DLD1 (cell line): ENCODE measurements around the gene CEBPG.

Experiments used
- in situ Hi-C: cut with HindIII; loops from 2 replicates; pipeline ENCODE4 v1.10.0; 2017; ENCODE audit warnings: low sequenced_read_pairs

CEBPG gene

GRCh38 chr19:33381101-33381500, 7.6 kb downstream of the CEBPG start:
- in situ Hi-C loops = no loop called here

- in situ Hi-C loops = no loop called here
Observed at GRCh38 chr19:33382006-33382405, 8.5 kb downstream of the CEBPG start.

- in situ Hi-C loops = no loop called here
Observed at GRCh38 chr19:33382982-33383381, 9.5 kb downstream of the CEBPG start.

- in situ Hi-C loops = no loop called here
Observed at GRCh38 chr19:33383720-33384292, 10.3 kb downstream of the CEBPG start.

GRCh38 chr19:33384983-33385382, 11.5 kb downstream of the CEBPG start:
- in situ Hi-C loops = no loop called here

GRCh38 chr19:33385956-33386355, 12.4 kb downstream of the CEBPG start:
- in situ Hi-C loops = no loop called here

- in situ Hi-C loops = no loop called here
Observed at GRCh38 chr19:33386361-33386858, 12.9 kb downstream of the CEBPG start.

GRCh38 chr19:33387351-33388230, 14.1 kb downstream of the CEBPG start:
- in situ Hi-C loops = no loop called here

- in situ Hi-C loops = no loop called here
Observed at GRCh38 chr19:33388231-33388724, 14.8 kb downstream of the CEBPG start.

GRCh38 chr19:33388725-33389420, 15.4 kb downstream of the CEBPG start:
- in situ Hi-C loops = no loop called here

- in situ Hi-C loops = no loop called here
Observed at GRCh38 chr19:33389421-33390100, 16.1 kb downstream of the CEBPG start.

GRCh38 chr19:33390101-33390907, 16.8 kb downstream of the CEBPG start:
- in situ Hi-C loops = no loop called here

GRCh38 chr19:33390908-33391630, 17.6 kb downstream of the CEBPG start:
- in situ Hi-C loops = no loop called here

GRCh38 chr19:33391631-33392249, 18.2 kb downstream of the CEBPG start:
- in situ Hi-C loops = no loop called here

- in situ Hi-C loops = no loop called here
Observed at GRCh38 chr19:33392341-33393285, 19.1 kb downstream of the CEBPG start.

- in situ Hi-C loops = no loop called here
Observed at GRCh38 chr19:33393286-33394005, 19.9 kb downstream of the CEBPG start.

- in situ Hi-C loops = no loop called here
Observed at GRCh38 chr19:33394006-33394722, 20.7 kb downstream of the CEBPG start.
